CD8-positive, alpha-beta memory T cell (primary cell): ENCODE results near the gene ANKRD33B. TPM values are rescaled to one million over a fixed set of nuclear protein-coding genes. Genes with fewer than 3 reads are reported as not detected.
A peak's percentile ranks its signal among the peaks of the same experiment; 100 is the strongest.

Experiments used
- CTCF ChIA-PET: fragments of 350-600 bp; sonication (Branson Sonifier 250); formaldehyde crosslinking; loops from one replicate; lab custom pipeline; 2021; ENCODE audit warnings: antibody characterized with exemption; lab: Charles Lee
- POLR2A ChIA-PET: fragments of 350-600 bp; sonication (Branson Sonifier 250); formaldehyde crosslinking; loops from one replicate; lab custom pipeline; 2021; ENCODE audit warnings: antibody characterized with exemption; lab: Charles Lee
- DNase-seq, 5 donors: peaks; one replicate each; pipeline versions ENCODE4 v3.0.0 to v3.0.0-alpha.2; 2020 to 2022; ENCODE audit warnings: mixed read lengths in 1 of 5
- H3K27ac ChIP-seq: one replicate; pipeline ENCODE4 v1.7.0; 2013; ENCODE audit warnings: low read depth, mild to moderate bottlenecking, low read length, moderate library complexity
- H3K27me3 ChIP-seq: 2 replicates; pipeline ENCODE4 v1.7.0; 2013; ENCODE audit warnings: low read length, mild to moderate bottlenecking; ENCODE audit not compliant: insufficient read depth, poor library complexity, severe bottlenecking
- H3K36me3 ChIP-seq: 2 replicates; pipeline ENCODE4 v1.7.0; 2013; ENCODE audit warnings: mild to moderate bottlenecking, low read length, moderate library complexity; ENCODE audit not compliant: insufficient read depth
- H3K4me1 ChIP-seq: 2 replicates; pipeline ENCODE4 v1.7.0; 2013; ENCODE audit warnings: mild to moderate bottlenecking, low read length, moderate library complexity; ENCODE audit not compliant: insufficient read depth
- H3K4me3 ChIP-seq: 2 replicates; pipeline ENCODE4 v1.7.0; 2013; ENCODE audit warnings: mild to moderate bottlenecking, low read length
- H3K9me3 ChIP-seq: 2 replicates; pipeline ENCODE4 v1.7.0; 2013; ENCODE audit warnings: mild to moderate bottlenecking, low read length
- H3K27ac Mint-ChIP-seq, 8 donors: one replicate each; pipeline ENCODE4 v1.8.0; 2020 to 2021; ENCODE audit warnings: mixed read lengths in 8 of 8, mild to moderate bottlenecking in 6 of 8, inconsistent platforms in 3 of 8, moderate library complexity in 3 of 8
- H3K27me3 Mint-ChIP-seq, 2 donors: one replicate each; pipeline ENCODE4 v1.8.0; 2020 to 2021; ENCODE audit warnings: mixed read lengths in 2 of 2, mild to moderate bottlenecking in 1 of 2, moderate library complexity in 1 of 2
- H3K36me3 Mint-ChIP-seq, 3 donors: one replicate each; pipeline ENCODE4 v1.8.0; 2020 to 2021; ENCODE audit warnings: mixed read lengths in 3 of 3, inconsistent platforms in 1 of 3, mild to moderate bottlenecking in 1 of 3
- H3K4me1 Mint-ChIP-seq, 3 donors: one replicate each; pipeline ENCODE4 v1.8.0; 2020 to 2021; ENCODE audit warnings: mixed read lengths in 3 of 3, inconsistent platforms in 1 of 3, mild to moderate bottlenecking in 1 of 3
- H3K4me3 Mint-ChIP-seq, 7 donors: one replicate each; pipeline ENCODE4 v1.8.0; 2020 to 2021; ENCODE audit warnings: mixed read lengths in 7 of 7, mild to moderate bottlenecking in 6 of 7, moderate library complexity in 4 of 7, inconsistent platforms in 2 of 7
- H3K9me3 Mint-ChIP-seq, 5 donors: one replicate each; pipeline ENCODE4 v1.8.0; 2020 to 2022; ENCODE audit warnings: mixed read lengths in 5 of 5, mild to moderate bottlenecking in 3 of 5, moderate library complexity in 2 of 5, inconsistent platforms in 1 of 5
- polyA plus RNA-seq: library from polyadenylated mRNA; unstranded; fragments of 300-500 nt; fragmentation: Illumina TruSeq; gene quantifications from one replicate; pipeline ENCODE4 v1.2.3, GENCODE V29; 2021
- total RNA-seq, 2 experiments: library from RNA; stranded (reverse); gene quantifications; one replicate each; pipeline ENCODE4 v1.2.3, GENCODE V29; 2021

Gene ANKRD33B
- total and polyA plus RNA-seq, 3 experiments from 2014 or later = 0.06 to 32.7 (median 29.6) TPM

DNA sequence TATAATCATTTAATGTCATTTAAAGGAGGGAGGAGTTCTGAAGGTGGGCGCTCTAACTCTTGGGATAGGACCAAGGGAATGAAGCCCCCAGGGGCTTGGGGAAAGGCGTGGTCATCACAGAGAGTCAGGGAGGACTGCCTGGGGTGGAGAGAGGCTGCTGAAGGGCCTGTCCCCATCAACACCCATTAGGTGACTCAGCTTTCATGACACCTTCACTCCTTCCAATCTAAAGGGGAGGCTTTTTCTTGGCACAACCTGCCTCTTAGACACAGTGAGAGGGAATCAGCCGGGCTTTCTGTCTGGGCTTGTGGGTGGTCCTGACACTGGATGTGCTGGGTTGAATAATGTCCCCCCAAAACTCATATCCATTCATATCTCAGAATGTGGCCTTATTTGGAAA is 31.4 kb upstream of the ANKRD33B start:
- DNase-seq = no peak
- Mint-ChIP-seq H3K9me3 (no peaks in the 10 kb centered on the region), H3K4me1 (peaks cover 8 to 11% (median 8%) of the 10 kb centered on the region in 3 donors), H3K4me3 (no peak overlapping the region), H3K27me3 (peaks cover 14 to 35% of the 10 kb centered on the region in 2 donors), H3K27ac (peak overlapping the region in 1 of 8 donors; percentile 52), H3K36me3 (no peaks in the 10 kb centered on the region)
- peaks cover 9% of the 10 kb centered on the region for H3K4me1 ChIP-seq
- peaks cover 3% of the 10 kb centered on the region for H3K27me3 ChIP-seq
- POLR2A ChIA-PET = no interaction called here
- no peak overlapping the region for H3K4me3 ChIP-seq
- no peaks in the 10 kb centered on the region for H3K9me3 ChIP-seq
- CTCF ChIA-PET = no interaction called here
- no peak overlapping the region for H3K27ac ChIP-seq
- no peaks in the 10 kb centered on the region for H3K36me3 ChIP-seq

DNA sequence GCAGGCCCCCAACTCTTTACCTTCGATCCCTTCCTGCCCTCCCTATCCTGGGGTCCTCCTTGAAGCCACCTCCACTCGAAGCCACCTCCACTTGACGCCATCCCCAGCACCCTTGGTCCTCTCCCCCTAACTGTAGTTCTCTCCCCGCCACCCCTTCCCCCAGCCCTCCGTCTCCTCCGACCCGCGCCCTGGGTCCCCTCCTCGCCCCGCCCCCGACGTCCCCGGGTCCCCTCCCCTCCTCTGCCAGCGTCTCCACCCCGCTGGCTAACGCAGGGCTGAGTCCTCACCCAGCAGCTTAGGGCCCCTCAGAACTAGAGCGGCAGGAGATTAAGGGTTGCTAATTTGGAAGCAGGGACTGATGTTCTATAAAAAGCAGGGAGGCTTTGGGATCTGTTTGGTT is 30.6 kb upstream of the ANKRD33B start:
- ChIA-PET POLR2A (no interaction called here), CTCF (no interaction called here)
- Mint-ChIP-seq H3K9me3 (no peaks in the 10 kb centered on the region), H3K4me1 (peaks cover 9 to 16% (median 10%) of the 10 kb centered on the region in 3 donors), H3K36me3 (no peaks in the 10 kb centered on the region), H3K4me3 (peak overlapping the region in 1 of 7 donors; percentile 54), H3K27me3 (peaks cover 19 to 43% of the 10 kb centered on the region in 2 donors), H3K27ac (no peak overlapping the region)
- H3K4me1 ChIP-seq = peaks cover 15% of the 10 kb centered on the region
- peaks cover 3% of the 10 kb centered on the region for H3K27me3 ChIP-seq
- no peak overlapping the region for H3K4me3 ChIP-seq
- no peak for DNase-seq
- H3K36me3 ChIP-seq = no peaks in the 10 kb centered on the region
- no peaks in the 10 kb centered on the region for H3K9me3 ChIP-seq
- H3K27ac ChIP-seq = no peak overlapping the region

DNA sequence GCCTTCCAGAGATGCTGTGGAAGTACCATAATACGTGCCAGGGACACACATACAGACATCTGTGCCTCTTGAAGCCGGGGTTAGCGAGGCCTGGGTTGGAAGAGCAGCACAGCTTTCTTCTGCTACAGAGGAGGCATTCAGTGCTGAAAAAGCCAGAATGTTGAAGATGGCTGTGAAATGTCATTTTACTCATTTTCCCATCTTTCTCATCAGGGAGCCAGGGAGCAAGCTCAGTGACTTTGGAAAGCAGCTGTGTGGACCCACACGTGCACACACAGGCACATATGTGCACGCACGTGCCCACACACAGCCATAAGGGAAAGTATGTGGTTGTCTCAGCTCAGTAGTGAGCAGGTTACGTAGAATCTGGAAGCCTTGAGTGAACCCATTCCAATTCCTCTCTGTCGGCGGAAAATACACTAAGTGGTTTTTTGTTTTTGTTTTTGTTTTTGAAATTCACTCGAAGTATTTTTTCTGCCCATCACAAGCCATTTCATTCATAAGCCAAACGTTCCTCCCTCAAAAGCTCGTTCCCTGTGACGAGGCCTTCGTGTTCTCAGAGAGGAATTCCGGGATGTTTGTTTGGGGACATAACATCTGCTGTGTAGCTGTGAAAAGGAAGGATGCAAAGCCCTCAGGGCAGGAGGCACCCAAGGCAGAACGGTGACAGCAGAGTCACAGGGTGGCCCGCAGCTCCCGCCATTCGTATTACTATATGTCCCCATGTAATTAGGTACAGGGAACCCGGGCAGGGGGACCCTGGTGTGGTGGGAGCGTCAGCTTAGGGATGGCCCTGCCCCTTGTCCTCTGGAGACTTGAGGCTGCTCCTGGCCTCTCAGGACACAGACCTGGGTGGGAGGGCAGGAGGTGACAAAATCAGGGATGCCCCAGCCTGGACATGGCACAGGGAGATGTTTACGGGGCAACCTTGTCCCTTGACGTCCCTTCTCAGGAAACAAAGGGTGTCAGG is 29.0 kb upstream of the ANKRD33B start:
- no peaks in the 10 kb centered on the region for H3K36me3 Mint-ChIP-seq
- peaks cover 9 to 16% (median 10%) of the 10 kb centered on the region in 3 donors for H3K4me1 Mint-ChIP-seq
- ChIA-PET POLR2A (no interaction called here), CTCF (no interaction called here)
- H3K27ac Mint-ChIP-seq = no peak overlapping the region
- no peaks in the 10 kb centered on the region for H3K36me3 ChIP-seq
- peaks cover 3% of the 10 kb centered on the region for H3K27me3 ChIP-seq
- H3K9me3 ChIP-seq = no peaks in the 10 kb centered on the region
- H3K27me3 Mint-ChIP-seq = peaks cover 23 to 50% of the 10 kb centered on the region in 2 donors
- H3K4me3 Mint-ChIP-seq = no peak overlapping the region
- H3K4me3 ChIP-seq = no peak overlapping the region
- no peak for DNase-seq
- no peak overlapping the region for H3K27ac ChIP-seq
- no peaks in the 10 kb centered on the region for H3K9me3 Mint-ChIP-seq
- H3K4me1 ChIP-seq = peaks cover 15% of the 10 kb centered on the region

DNA sequence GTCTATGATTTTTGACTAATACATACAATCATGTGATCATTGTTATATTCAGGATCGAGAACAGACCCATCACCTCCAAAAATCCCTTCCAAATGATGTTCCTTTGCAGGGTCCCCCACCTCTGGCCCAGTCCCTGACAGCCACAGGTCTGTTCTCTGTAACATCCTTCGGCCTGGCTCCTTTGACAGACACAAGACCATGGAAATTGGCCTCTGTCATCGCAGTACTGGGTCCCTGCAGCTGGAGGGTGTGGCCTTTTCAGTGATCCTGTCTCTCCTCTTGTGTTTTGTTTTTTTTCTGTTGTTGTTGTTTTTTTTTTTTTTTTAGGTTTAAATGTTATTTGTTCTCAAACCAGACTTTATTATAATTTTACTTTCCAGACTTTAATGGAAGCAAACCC is 27.4 kb upstream of the ANKRD33B start:
- H3K4me3 Mint-ChIP-seq = peak overlapping the region in 2 of 7 donors; percentile 65 to 70
- H3K27ac Mint-ChIP-seq = no peak overlapping the region
- POLR2A ChIA-PET = no interaction called here
- no peaks in the 10 kb centered on the region for H3K9me3 ChIP-seq
- H3K9me3 Mint-ChIP-seq = no peaks in the 10 kb centered on the region
- no peaks in the 10 kb centered on the region for H3K36me3 Mint-ChIP-seq
- H3K36me3 ChIP-seq = no peaks in the 10 kb centered on the region
- no peak overlapping the region for H3K4me3 ChIP-seq
- H3K27me3 Mint-ChIP-seq = peaks cover 26 to 49% of the 10 kb centered on the region in 2 donors
- CTCF ChIA-PET = no interaction called here
- peaks cover 3% of the 10 kb centered on the region for H3K27me3 ChIP-seq
- no peak overlapping the region for H3K27ac ChIP-seq
- peaks cover 9 to 16% (median 10%) of the 10 kb centered on the region in 3 donors for H3K4me1 Mint-ChIP-seq
- DNase-seq = no peak
- H3K4me1 ChIP-seq = peaks cover 15% of the 10 kb centered on the region

DNA sequence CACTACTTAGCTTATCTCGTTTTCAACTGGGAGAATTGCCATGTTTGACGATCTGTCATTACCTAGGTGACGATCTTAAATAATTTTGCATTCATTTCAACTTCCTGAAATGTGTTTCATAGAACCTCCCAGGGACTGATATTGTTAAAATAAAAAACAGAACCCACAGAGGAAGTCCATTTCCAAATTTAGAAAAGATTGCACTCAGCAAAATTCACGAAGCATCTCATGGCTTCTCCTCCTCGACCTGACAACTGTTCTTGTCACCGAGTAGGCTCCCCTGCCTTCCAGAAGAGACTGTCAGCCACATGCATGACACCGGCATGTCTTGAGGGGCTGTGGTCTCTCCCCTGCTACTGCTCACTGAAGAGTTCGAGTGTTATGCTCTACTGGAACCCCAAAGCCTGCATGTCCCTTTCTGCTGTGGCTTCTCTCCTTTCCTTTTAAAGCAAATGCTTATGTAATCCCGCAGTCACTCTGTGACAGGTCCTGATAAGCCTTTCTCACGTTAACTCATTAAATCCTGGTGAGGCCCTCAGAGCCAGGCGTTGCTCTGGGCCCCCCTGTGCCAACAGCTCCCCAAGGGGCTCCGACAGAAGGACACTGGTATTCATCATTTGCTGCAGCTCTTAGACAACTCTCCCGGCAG is 26.8 kb upstream of the ANKRD33B start:
- ChIA-PET CTCF (no interaction called here), POLR2A (no interaction called here)
- no peaks in the 10 kb centered on the region for H3K36me3 Mint-ChIP-seq
- H3K27ac Mint-ChIP-seq = peak overlapping the region in 4 of 8 donors; percentile 43 to 87 (median 65)
- peaks cover 15% of the 10 kb centered on the region for H3K4me1 ChIP-seq
- H3K36me3 ChIP-seq = no peaks in the 10 kb centered on the region
- no peaks in the 10 kb centered on the region for H3K9me3 ChIP-seq
- H3K4me3 Mint-ChIP-seq = peak overlapping the region in 4 of 7 donors; percentile 24 to 70 (median 53)
- H3K27ac ChIP-seq = no peak overlapping the region
- peaks cover 22 to 50% of the 10 kb centered on the region in 2 donors for H3K27me3 Mint-ChIP-seq
- peaks cover 3% of the 10 kb centered on the region for H3K27me3 ChIP-seq
- peaks cover 9 to 16% (median 10%) of the 10 kb centered on the region in 3 donors for H3K4me1 Mint-ChIP-seq
- no peak for DNase-seq
- H3K4me3 ChIP-seq = no peak overlapping the region
- H3K9me3 Mint-ChIP-seq = no peaks in the 10 kb centered on the region

DNA sequence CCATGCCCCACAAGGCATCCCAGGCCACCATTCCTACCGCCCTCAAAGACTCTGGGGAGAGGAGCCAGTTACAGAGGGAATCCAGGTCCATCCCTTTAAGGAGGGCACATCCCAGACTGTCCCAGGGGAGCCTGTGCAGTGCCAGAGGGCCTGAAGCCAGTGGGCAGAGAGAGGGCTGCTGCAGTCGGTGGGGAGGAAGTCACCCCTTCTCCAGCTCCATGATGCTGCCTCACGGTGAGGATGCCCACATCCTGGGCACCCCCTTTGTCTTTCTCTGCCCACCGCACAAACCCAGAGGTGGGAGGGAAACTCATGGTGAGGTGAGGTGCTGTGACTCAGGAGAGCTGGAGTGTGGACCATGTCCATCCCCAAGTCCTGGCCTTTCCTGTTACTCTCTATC is 26.2 kb upstream of the ANKRD33B start:
- Mint-ChIP-seq H3K4me3 (peak overlapping the region in 1 of 7 donors; percentile 41), H3K4me1 (peaks cover 9 to 15% (median 10%) of the 10 kb centered on the region in 3 donors), H3K36me3 (no peaks in the 10 kb centered on the region), H3K27me3 (peaks cover 21 to 45% of the 10 kb centered on the region in 2 donors), H3K9me3 (no peaks in the 10 kb centered on the region), H3K27ac (peak overlapping the region in 1 of 8 donors; percentile 43)
- H3K27ac ChIP-seq = no peak overlapping the region
- POLR2A ChIA-PET = no interaction called here
- peaks cover 3% of the 10 kb centered on the region for H3K27me3 ChIP-seq
- peaks cover 15% of the 10 kb centered on the region for H3K4me1 ChIP-seq
- no peak for DNase-seq
- no peak overlapping the region for H3K4me3 ChIP-seq
- CTCF ChIA-PET = no interaction called here
- no peaks in the 10 kb centered on the region for H3K36me3 ChIP-seq
- no peaks in the 10 kb centered on the region for H3K9me3 ChIP-seq

DNA sequence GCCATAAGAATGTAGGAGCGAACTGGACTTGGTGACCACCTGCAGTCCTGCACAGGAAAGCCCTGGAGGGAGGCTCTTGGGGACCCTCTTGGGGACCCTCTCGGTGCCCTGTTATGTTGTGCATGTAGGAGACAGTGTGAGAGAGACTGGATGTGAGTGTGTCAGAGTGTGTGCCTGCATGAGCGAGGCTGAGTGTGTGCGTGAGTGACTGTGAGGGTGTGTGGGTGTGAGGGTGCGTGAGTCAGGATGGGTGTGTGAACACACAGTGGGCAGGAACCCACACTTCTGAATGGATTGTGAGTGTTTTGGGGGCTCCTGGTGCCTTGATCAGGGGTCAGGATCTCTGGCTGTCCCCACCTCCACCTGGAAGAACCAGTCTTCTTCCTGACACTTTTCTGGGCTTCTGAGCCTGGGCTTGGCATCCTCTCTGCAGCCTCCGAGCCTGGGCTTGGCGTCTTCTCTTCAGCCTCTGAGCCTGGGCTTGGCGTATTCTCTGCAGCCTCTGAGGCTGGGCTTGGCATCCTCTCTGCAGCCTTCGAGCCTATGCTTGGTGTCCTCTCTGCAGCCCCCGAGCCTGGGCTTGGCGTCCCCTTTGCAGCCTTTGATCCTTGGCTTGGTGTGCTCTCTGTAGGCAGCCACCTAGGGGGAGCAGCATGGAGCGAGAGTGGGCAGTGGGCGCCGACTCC is 25.6 kb upstream of the ANKRD33B start:
- CTCF ChIA-PET = no interaction called here
- no peaks in the 10 kb centered on the region for H3K36me3 ChIP-seq
- Mint-ChIP-seq H3K9me3 (no peaks in the 10 kb centered on the region), H3K27ac (no peak overlapping the region), H3K4me1 (peaks cover 9 to 12% (median 10%) of the 10 kb centered on the region in 3 donors), H3K36me3 (no peaks in the 10 kb centered on the region), H3K27me3 (peaks cover 18 to 44% of the 10 kb centered on the region in 2 donors), H3K4me3 (no peak overlapping the region)
- no peak for DNase-seq
- POLR2A ChIA-PET = no interaction called here
- peaks cover 3% of the 10 kb centered on the region for H3K27me3 ChIP-seq
- H3K4me3 ChIP-seq = no peak overlapping the region
- H3K4me1 ChIP-seq = peaks cover 15% of the 10 kb centered on the region
- no peaks in the 10 kb centered on the region for H3K9me3 ChIP-seq
- no peak overlapping the region for H3K27ac ChIP-seq
